GM19351 (cell line): ENCODE results near the gene ANAPC7.
"Not testable (repeated sequence)": the region's sequence is repeated elsewhere in the genome, so short reads cannot be mapped to it uniquely, and the experiment has no call there.

Experiments
- ATAC-seq: cut with Tn5 transposase; IDR thresholded peaks from one replicate; pipeline ENCODE4 v1.9.1; 2021; ENCODE audit warnings: mild to moderate bottlenecking, moderate library complexity; ENCODE audit not compliant: unreplicated experiment

Gene ANAPC7

GRCh38 chr12:110373962-110374611 lies 29.4 kb downstream of the ANAPC7 start:
- ATAC-seq, result no peak

DNA sequence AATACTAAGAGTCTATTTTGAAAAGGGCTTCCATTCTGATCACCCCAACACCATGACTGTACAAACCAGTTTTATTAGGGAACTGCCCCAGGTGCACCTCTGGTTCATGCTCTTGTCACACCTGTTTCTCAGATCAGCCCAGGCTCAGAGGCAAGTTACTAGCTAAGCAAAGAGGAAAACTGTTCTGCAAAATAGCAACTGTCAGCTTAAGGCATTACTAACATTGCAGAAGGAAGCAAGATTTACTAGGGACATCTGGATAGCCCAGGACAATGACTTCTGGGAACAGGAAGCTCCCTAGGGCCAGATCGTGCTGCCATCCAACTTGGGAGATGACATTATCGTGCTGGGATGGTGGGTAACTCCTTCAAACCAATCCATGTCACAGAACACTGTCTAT lies 30.1 kb downstream of the ANAPC7 start:
- ATAC-seq, result no peak

DNA sequence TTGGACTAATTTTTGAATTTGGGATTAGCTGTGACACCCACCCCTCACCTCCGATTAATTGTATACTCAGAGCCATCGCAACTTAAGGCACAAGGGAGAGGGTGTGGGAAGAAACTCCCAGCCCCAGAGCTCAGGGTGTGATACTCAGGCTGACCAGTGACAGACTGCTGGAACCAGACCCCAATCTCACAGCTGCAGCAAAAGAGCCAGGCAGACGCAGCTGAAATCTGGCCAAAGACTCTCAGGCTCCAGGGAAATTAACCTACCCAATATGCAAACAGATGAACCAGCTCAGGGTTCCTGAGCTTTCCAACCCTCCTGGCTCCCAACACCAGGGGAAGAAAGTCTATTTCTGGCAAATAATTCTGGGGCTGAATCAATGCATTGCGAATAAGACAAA lies 30.5 kb downstream of the ANAPC7 start:
- ATAC-seq, result no peak

DNA sequence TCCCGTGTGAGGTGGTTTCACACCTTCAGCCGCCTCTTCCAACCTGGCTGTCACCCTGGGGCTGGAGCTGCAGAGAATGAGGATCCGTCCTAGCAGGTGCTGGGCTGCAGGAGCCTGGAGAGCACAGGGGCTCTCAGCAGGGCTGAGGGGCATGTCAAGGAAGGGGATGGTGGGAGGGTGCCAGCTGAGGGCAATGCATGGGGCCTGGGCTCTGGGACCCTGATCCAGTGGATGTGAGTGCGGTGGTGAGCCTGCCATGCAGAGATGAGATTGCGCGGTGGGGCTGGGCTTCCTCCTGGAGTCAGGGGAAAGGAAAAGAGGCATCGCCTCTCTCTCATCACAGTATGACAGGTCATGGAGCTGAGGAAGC lies 31.5 kb downstream of the ANAPC7 start:
- ATAC-seq, result no peak

DNA sequence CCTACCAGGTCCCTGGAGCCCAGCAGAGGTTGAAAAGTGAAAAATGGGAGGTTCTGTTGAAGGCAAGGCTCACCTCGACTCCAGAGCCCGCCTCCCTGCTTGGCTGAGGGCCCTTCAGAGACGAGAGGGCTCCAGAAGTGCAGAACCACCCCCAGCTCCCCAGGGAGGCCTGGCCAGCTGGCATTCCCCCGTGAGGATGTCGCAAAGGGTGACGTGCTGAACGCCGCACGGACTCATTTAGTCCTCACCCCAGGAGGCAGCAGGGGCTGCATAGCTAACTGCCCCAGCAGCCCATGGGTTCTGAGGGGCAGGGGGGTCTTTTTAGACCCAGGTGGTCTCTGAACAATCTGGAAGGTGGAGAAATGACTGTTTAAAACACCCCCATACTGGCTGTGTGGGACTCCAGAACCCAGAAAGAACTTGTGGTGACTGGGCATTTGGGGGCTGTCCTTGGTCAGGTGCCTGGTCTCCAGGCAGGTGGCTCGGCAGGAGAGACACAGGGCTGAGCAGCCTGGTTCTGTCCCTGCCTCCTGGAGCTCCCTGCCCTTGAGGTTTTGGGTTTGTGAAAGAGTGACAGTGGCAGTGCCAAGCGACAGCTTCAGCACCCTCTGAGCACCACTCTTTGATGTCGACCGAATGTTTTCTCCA lies 32.0 kb downstream of the ANAPC7 start:
- ATAC-seq, result no peak

DNA sequence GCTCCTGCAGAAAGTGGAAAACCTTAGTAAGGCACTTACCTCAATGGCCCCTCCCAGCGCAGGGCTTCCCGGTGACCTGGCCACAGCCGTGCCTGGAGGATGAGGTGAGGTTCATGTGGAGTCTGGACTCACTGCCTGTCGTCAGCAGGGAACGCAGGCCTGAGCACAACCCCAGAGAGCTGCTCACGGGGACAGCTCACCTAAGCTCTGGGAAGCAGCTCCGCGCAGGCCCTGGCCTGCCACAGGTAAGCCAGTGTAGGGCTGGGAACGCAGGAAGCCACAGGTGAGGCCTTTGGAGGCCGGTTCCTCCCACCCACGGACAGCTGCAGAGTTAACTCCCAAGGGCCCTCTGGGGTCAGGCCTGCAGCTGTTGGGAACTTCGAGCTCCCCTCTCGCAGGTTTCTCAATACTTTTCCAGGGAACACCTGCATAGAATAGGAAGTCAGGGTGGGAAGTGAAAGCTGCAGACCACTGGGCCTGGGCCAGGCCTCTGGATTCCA lies 32.7 kb downstream of the ANAPC7 start:
- ATAC-seq, result no peak

DNA sequence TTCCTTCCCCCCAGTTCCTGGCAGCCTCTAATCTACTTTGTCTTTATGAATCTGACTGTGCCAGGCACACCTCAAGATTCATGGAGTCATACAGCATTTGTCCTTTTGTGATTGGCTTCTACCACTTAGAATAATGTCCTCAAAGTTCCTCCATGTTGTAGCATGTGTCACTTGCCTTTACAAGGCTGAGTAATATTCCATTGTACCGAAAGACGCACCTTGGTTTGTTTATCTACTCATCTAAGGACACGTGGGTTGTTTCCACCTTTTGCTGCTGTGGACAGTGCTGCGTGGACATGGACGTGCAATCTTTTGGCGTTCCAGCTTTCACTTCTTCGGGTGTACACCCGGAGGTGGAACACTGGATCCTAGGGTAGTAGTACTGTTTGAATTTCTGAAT lies 33.5 kb downstream of the ANAPC7 start:
- no peak for ATAC-seq

GRCh38 chr12:110367181-110367864 lies 36.2 kb downstream of the ANAPC7 start:
- no peak for ATAC-seq

- ATAC-seq, result no peak
Observed at GRCh38 chr12:110366321-110367142, 37.0 kb downstream of the ANAPC7 start.

- no peak for ATAC-seq
Observed at GRCh38 chr12:110365489-110366320, 37.8 kb downstream of the ANAPC7 start.

GRCh38 chr12:110361216-110361615 lies 42.3 kb downstream of the ANAPC7 start:
- ATAC-seq, result no peak

- ATAC-seq, result not testable (repeated sequence)
Observed at GRCh38 chr12:110358384-110359097, 45.0 kb downstream of the ANAPC7 start.

DNA sequence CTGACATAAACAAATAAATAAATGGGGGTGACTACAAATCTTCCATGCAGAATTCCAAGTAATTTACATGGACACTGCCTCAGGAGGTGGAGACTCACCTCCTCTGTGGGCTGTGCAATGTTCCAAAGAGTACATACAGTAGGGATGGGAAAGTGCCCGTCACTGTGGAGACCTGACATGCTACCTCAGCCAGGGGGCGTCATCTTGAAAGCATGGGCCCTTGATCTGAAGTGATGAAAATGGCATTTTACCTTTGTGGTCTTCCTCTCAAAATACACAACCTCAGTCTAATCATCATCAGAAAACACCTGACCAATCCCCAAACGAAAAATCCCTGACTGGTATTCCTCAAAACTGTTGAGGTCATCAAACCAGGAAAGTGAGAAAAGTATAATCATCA lies 48.4 kb downstream of the ANAPC7 start:
- ATAC-seq, result no peak

DNA sequence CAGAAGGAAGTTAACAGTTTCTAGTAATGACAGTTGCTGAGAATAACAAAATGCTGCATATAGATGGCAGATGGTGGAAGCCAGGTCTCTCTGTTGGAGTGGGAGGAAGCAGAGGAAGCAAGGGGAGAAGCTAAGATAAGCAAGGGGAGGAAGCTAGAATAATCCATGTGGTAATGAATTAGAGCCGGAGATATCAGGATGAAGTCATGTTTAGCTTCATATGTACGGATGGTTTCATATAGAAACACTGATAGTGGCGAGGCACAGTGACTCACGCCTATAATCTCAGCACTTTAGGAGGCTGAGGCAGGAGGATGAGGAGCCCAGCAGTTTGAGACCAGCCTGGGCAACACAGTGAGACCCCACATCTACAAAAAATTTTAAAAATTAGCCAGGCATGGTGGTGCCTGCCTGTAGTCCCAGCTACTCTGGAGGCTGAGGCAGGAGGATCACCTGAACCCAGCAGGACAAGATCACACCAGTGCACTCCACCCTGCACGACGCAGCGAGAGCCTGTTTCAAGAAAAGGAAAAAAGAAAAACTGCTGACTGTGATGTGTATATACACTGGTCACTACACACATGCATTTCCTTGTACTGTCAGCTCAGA lies 49.2 kb downstream of the ANAPC7 start:
- no peak for ATAC-seq

DNA sequence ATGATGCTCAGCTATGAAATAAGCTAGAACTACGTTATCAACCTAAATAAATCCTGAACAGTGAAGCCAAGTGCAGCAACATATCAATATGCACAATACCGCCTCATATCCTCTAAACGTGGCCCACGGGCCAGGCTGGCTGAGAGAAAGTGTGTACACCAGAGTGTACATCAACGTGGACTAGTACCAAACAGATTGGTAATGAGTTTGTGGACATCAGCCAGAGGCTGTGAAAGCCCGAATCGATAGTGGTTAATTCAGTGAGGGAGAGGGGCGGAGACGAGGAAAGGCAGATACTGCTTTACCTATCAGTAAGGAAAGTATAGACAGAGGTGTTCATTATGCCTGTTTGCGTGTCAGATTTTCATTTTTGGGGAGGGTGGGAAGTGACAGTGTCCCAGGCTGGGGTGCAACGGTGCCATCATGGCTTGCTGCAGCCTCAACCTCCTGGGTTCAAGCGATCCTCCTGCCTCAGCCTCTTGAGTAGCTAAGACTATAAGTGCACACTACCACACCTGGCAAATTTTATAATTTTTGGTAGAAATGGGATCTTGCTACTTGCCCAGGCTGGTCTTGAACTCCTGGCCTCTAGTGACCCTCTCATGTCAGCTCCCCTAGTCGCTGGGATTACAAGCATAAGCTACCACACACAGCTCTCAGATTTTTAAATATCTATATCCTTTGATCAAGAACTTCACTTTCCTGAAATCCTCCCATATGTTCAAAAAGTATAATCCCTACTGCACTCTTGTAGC lies 50.1 kb downstream of the ANAPC7 start:
- ATAC-seq, result no peak

DNA sequence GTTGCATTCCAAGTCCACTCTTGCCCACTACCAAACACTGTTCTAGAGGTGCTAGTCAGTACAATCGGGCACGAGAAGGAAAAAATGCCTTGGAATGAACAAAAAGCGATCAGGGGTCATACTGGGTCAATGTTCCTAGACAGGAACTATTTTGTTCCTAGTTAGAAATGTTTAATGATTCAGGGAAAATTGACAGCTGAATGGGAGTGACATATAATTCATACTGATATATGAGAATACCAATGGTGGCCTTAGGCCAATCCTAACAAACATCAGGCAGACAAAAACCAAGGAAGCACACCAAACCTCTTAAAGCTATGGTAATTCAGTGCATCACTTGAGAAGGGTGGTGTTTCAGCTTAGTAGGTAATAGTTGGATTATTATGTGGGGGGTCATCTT lies 51.1 kb downstream of the ANAPC7 start:
- no peak for ATAC-seq

DNA sequence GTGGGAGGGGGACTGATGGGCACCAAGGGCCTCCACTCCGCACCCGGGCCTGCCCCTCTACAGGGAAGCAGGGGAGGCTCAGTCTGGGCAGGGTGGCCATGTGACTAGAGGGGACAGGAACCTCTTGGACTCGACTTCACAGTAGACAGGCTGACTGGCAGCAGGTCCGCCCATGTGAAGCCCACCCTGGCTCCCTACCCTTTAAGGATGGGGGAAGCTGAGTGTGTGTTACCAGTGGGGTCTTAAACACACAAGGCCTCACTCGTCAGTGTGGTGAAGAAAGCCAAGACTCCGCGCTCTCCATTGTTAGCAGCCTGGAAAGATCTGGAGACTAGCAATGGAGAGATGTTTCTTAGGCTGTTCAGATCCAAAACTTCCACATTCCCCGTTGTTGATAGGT lies 52.4 kb downstream of the ANAPC7 start:
- ATAC-seq, result no peak

GRCh38 chr12:110349514-110350151 lies 53.9 kb downstream of the ANAPC7 start:
- ATAC-seq, result no peak
